Amniotic stem cell (primary cell): ENCODE measurements around the gene VPS26A.

Experiments used
- DNase-seq: peaks from one replicate; lab custom pipeline; 2025; lab: John Stamatoyannopoulos, UW

The VPS26A gene

GRCh38 chr10:69123747-69124562 is at the start of gene VPS26A:
TSS of gene VPS26A (plus strand) at chr10:69124178. CDS start at chr10:69124278, 100 bp downstream.
- peak; percentile 90 for DNase-seq

GRCh38 chr10:69074532-69074931 is 49.4 kb upstream of the VPS26A start:
- DNase-seq: no peak

- no peak for DNase-seq
These were observed 48.5 kb upstream of the VPS26A start for GRCh38 chr10:69075431-69075830.

GRCh38 chr10:69078311-69078710 is 45.7 kb upstream of the VPS26A start:
- DNase-seq: no peak

GRCh38 chr10:69080226-69080625 is 43.8 kb upstream of the VPS26A start:
- DNase-seq: no peak

- DNase-seq: no peak
These were observed 37.9 kb upstream of the VPS26A start for GRCh38 chr10:69086001-69086509.

GRCh38 chr10:69087590-69088470 is 36.1 kb upstream of the VPS26A start, which contains the start of gene SRGN:
TSS of gene SRGN (plus strand) at chr10:69088103. CDS start at chr10:69088158, 55 bp downstream.
- DNase-seq: no peak

- DNase-seq: no peak
These were observed 35.6 kb upstream of the VPS26A start for GRCh38 chr10:69088471-69088769.

- peak; percentile 87 for DNase-seq
These were observed 35.0 kb upstream of the VPS26A start for GRCh38 chr10:69088801-69089501.

- DNase-seq: no peak
These were observed 34.1 kb upstream of the VPS26A start for GRCh38 chr10:69089638-69090599.

- DNase-seq: no peak
These were observed 33.3 kb upstream of the VPS26A start for GRCh38 chr10:69090685-69091084.

- DNase-seq: no peak
These were observed 32.8 kb upstream of the VPS26A start for GRCh38 chr10:69091143-69091651.

GRCh38 chr10:69092959-69093850 is 30.8 kb upstream of the VPS26A start:
- DNase-seq: peak; percentile 49

GRCh38 chr10:69093933-69094332 is 30.0 kb upstream of the VPS26A start:
- DNase-seq: no peak

GRCh38 chr10:69096045-69096444 is 27.9 kb upstream of the VPS26A start:
- DNase-seq: no peak

- DNase-seq: no peak
These were observed 26.2 kb upstream of the VPS26A start for GRCh38 chr10:69097729-69098128.

- DNase-seq: no peak
These were observed 23.7 kb upstream of the VPS26A start for GRCh38 chr10:69100136-69100872.

- DNase-seq: no peak
These were observed 22.4 kb upstream of the VPS26A start for GRCh38 chr10:69101451-69102095.

- no peak for DNase-seq
These were observed 21.5 kb upstream of the VPS26A start for GRCh38 chr10:69102440-69102839.
